HEK293 (cell line): ENCODE data around the gene STOX1.

ENCODE experiments used
- GLI2 ChIP-seq: fragments of 450-650 bp; formaldehyde crosslinking; IDR thresholded peaks from 2 replicates; pipeline ENCODE4; 2017; ENCODE audit warnings: missing biosample characterization, missing genetic modification characterization, low read depth, borderline replicate concordance
- IKZF3 ChIP-seq: fragments of 450-650 bp; IDR thresholded peaks from 2 replicates; pipeline ENCODE4 v1.5.0; 2018; ENCODE audit warnings: missing biosample characterization, mild to moderate bottlenecking, missing genetic modification characterization, moderate library complexity
- KLF17 ChIP-seq: fragments of 450-650 bp; formaldehyde crosslinking; IDR thresholded peaks from 2 replicates; pipeline ENCODE4 v1.5.1; 2016; ENCODE audit warnings: missing biosample characterization, missing genetic modification characterization
- SCRT2 ChIP-seq: fragments of 450-650 bp; formaldehyde crosslinking; IDR thresholded peaks from 2 replicates; pipeline ENCODE4 v1.5.1; 2016; ENCODE audit warnings: missing biosample characterization, missing genetic modification characterization
- WT1 ChIP-seq: fragments of 450-650 bp; formaldehyde crosslinking; IDR thresholded peaks from 2 replicates; pipeline ENCODE4 v1.5.1; 2016; ENCODE audit warnings: missing biosample characterization, missing genetic modification characterization
- YY2 ChIP-seq: fragments of 450-650 bp; formaldehyde crosslinking; IDR thresholded peaks from 2 replicates; pipeline ENCODE4 v1.5.1; 2016; ENCODE audit warnings: missing biosample characterization, missing genetic modification characterization
- ZBTB21 ChIP-seq: fragments of 450-650 bp; formaldehyde crosslinking; IDR thresholded peaks from 2 replicates; pipeline ENCODE4 v1.5.1; 2017; ENCODE audit warnings: missing biosample characterization, missing genetic modification characterization
- ZFP37 ChIP-seq: fragments of 450-650 bp; formaldehyde crosslinking; IDR thresholded peaks from 2 replicates; pipeline ENCODE4 v1.5.1; 2016; ENCODE audit warnings: missing biosample characterization, missing genetic modification characterization
- ZNF132 ChIP-seq: fragments of 450-650 bp; formaldehyde crosslinking; IDR thresholded peaks from 2 replicates; pipeline ENCODE4 v1.5.1; 2017; ENCODE audit warnings: missing biosample characterization, missing genetic modification characterization, borderline replicate concordance
- ZNF175 ChIP-seq: fragments of 450-650 bp; formaldehyde crosslinking; IDR thresholded peaks from 2 replicates; pipeline ENCODE4 v1.5.1; 2016; ENCODE audit warnings: missing biosample characterization, missing genetic modification characterization
- ZNF23 ChIP-seq: fragments of 450-650 bp; formaldehyde crosslinking; IDR thresholded peaks from 2 replicates; pipeline ENCODE4 v1.5.1; 2016; ENCODE audit warnings: missing biosample characterization, missing genetic modification characterization, borderline replicate concordance
- ZNF341 ChIP-seq: fragments of 450-650 bp; formaldehyde crosslinking; IDR thresholded peaks from 2 replicates; pipeline ENCODE4; 2016; ENCODE audit warnings: low read depth, missing biosample characterization, missing genetic modification characterization
- ZNF366 ChIP-seq: fragments of 450-650 bp; formaldehyde crosslinking; conservative IDR thresholded peaks from 2 replicates; pipeline ENCODE4 v1.5.1; 2016; ENCODE audit warnings: missing biosample characterization, missing genetic modification characterization
- ZNF391 ChIP-seq: fragments of 450-650 bp; formaldehyde crosslinking; IDR thresholded peaks from 2 replicates; pipeline ENCODE4 v1.5.1; 2016; ENCODE audit warnings: low read depth, missing biosample characterization, missing genetic modification characterization, borderline replicate concordance
- ZNF404 ChIP-seq: fragments of 450-650 bp; formaldehyde crosslinking; IDR thresholded peaks from 2 replicates; pipeline ENCODE4 v1.5.1; 2017; ENCODE audit warnings: missing biosample characterization, missing genetic modification characterization
- ZNF426 ChIP-seq: fragments of 450-650 bp; formaldehyde crosslinking; IDR thresholded peaks from 2 replicates; pipeline ENCODE4 v1.5.1; 2017; ENCODE audit warnings: missing biosample characterization, missing genetic modification characterization, mild to moderate bottlenecking, inconsistent platforms, moderate library complexity
- ZNF510 ChIP-seq: fragments of 450-650 bp; formaldehyde crosslinking; IDR thresholded peaks from 2 replicates; pipeline ENCODE4 v1.5.1; 2018; ENCODE audit warnings: mild to moderate bottlenecking, missing genetic modification characterization, missing biosample characterization; ENCODE audit not compliant: insufficient replicate concordance
- ZNF707 ChIP-seq: fragments of 450-650 bp; formaldehyde crosslinking; IDR thresholded peaks from 2 replicates; pipeline ENCODE4 v1.5.1; 2016; ENCODE audit warnings: missing biosample characterization, missing genetic modification characterization
- ZNF747 ChIP-seq: fragments of 450-650 bp; formaldehyde crosslinking; IDR thresholded peaks from 2 replicates; pipeline ENCODE4 v1.5.1; 2016; ENCODE audit warnings: missing biosample characterization, missing genetic modification characterization
- ZNF785 ChIP-seq: fragments of 450-650 bp; formaldehyde crosslinking; IDR thresholded peaks from 2 replicates; pipeline ENCODE4 v1.5.1; 2016; ENCODE audit warnings: missing biosample characterization, missing genetic modification characterization
- ZNF843 ChIP-seq: fragments of 450-650 bp; formaldehyde crosslinking; IDR thresholded peaks from 2 replicates; pipeline ENCODE4 v1.5.1; 2016; ENCODE audit warnings: missing biosample characterization, missing genetic modification characterization
- TF ChIP-seq, protein P1 (sequence below): fragments of 450-650 bp; formaldehyde crosslinking; IDR thresholded peaks from 2 replicates; pipeline ENCODE4 v1.5.0; 2017; ENCODE audit warnings: missing biosample characterization, missing genetic modification characterization, borderline replicate concordance
- TF ChIP-seq, protein P2 (sequence below): fragments of 450-650 bp; formaldehyde crosslinking; IDR thresholded peaks from 2 replicates; pipeline ENCODE4 v1.5.1; 2017; ENCODE audit warnings: missing biosample characterization, missing genetic modification characterization
- TF ChIP-seq, protein P3 (sequence below): fragments of 450-650 bp; formaldehyde crosslinking; IDR thresholded peaks from 2 replicates; pipeline ENCODE4 v1.5.1; 2016; ENCODE audit warnings: missing biosample characterization, missing genetic modification characterization, borderline replicate concordance
- TF ChIP-seq, protein P4 (sequence below): fragments of 450-650 bp; formaldehyde crosslinking; IDR thresholded peaks from 2 replicates; pipeline ENCODE4 v1.5.1; 2016; ENCODE audit warnings: missing biosample characterization, missing genetic modification characterization
- TF ChIP-seq, protein P5 (sequence below): fragments of 450-650 bp; formaldehyde crosslinking; IDR thresholded peaks from 2 replicates; pipeline ENCODE4 v1.5.1; 2016; ENCODE audit warnings: missing biosample characterization, missing genetic modification characterization

STOX1 gene

GRCh38 chr10:68900427-68901104, 73.2 kb downstream of the STOX1 start (continued):
- TF ChIP-seq, protein P1, sequence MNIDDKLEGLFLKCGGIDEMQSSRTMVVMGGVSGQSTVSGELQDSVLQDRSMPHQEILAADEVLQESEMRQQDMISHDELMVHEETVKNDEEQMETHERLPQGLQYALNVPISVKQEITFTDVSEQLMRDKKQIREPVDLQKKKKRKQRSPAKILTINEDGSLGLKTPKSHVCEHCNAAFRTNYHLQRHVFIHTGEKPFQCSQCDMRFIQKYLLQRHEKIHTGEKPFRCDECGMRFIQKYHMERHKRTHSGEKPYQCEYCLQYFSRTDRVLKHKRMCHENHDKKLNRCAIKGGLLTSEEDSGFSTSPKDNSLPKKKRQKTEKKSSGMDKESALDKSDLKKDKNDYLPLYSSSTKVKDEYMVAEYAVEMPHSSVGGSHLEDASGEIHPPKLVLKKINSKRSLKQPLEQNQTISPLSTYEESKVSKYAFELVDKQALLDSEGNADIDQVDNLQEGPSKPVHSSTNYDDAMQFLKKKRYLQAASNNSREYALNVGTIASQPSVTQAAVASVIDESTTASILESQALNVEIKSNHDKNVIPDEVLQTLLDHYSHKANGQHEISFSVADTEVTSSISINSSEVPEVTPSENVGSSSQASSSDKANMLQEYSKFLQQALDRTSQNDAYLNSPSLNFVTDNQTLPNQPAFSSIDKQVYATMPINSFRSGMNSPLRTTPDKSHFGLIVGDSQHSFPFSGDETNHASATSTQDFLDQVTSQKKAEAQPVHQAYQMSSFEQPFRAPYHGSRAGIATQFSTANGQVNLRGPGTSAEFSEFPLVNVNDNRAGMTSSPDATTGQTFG (tag by site-specific recombination), result no peak
- TF ChIP-seq IKZF3 (tag by site-specific recombination) (no peak), KLF17 (0 out of 2 replicates have a peak, but pooled peaks have one; percentile 36), ZNF426 (tag by site-specific recombination) (no peak), ZNF366 (tag by site-specific recombination) (peak; percentile 55), WT1 (tag by site-specific recombination) (peak; percentile 30; the same call in 1 of the 2 replicates), ZBTB21 (tag by site-specific recombination) (no peak), ZNF175 (tag by site-specific recombination) (no peak), ZNF132 (tag by site-specific recombination) (no peak), ZNF747 (tag by site-specific recombination) (no peak), ZNF341 (tag by site-specific recombination) (no peak), ZNF404 (tag by site-specific recombination) (no peak), ZNF23 (tag by site-specific recombination) (no peak), ZNF707 (tag by site-specific recombination) (no peak), ZNF510 (no peak), ZNF785 (tag by site-specific recombination) (no peak), SCRT2 (tag by site-specific recombination) (0 out of 2 replicates have a peak, but pooled peaks have one; percentile 38), GLI2 (tag by site-specific recombination) (no peak), YY2 (tag by site-specific recombination) (peak; percentile 86), ZNF391 (tag by site-specific recombination) (peak; percentile 75), ZFP37 (tag by site-specific recombination) (peak; percentile 80), ZNF843 (no peak)
- TF ChIP-seq, protein P2, sequence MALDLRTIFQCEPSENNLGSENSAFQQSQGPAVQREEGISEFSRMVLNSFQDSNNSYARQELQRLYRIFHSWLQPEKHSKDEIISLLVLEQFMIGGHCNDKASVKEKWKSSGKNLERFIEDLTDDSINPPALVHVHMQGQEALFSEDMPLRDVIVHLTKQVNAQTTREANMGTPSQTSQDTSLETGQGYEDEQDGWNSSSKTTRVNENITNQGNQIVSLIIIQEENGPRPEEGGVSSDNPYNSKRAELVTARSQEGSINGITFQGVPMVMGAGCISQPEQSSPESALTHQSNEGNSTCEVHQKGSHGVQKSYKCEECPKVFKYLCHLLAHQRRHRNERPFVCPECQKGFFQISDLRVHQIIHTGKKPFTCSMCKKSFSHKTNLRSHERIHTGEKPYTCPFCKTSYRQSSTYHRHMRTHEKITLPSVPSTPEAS (tag by site-specific recombination), result 0 out of 2 replicates have a peak, but pooled peaks have one; percentile 34
- TF ChIP-seq, protein P3, sequence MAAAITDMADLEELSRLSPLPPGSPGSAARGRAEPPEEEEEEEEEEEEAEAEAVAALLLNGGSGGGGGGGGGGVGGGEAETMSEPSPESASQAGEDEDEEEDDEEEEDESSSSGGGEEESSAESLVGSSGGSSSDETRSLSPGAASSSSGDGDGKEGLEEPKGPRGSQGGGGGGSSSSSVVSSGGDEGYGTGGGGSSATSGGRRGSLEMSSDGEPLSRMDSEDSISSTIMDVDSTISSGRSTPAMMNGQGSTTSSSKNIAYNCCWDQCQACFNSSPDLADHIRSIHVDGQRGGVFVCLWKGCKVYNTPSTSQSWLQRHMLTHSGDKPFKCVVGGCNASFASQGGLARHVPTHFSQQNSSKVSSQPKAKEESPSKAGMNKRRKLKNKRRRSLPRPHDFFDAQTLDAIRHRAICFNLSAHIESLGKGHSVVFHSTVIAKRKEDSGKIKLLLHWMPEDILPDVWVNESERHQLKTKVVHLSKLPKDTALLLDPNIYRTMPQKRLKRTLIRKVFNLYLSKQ (tag by site-specific recombination), result no peak
- TF ChIP-seq, protein P4, sequence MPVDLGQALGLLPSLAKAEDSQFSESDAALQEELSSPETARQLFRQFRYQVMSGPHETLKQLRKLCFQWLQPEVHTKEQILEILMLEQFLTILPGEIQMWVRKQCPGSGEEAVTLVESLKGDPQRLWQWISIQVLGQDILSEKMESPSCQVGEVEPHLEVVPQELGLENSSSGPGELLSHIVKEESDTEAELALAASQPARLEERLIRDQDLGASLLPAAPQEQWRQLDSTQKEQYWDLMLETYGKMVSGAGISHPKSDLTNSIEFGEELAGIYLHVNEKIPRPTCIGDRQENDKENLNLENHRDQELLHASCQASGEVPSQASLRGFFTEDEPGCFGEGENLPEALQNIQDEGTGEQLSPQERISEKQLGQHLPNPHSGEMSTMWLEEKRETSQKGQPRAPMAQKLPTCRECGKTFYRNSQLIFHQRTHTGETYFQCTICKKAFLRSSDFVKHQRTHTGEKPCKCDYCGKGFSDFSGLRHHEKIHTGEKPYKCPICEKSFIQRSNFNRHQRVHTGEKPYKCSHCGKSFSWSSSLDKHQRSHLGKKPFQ (tag by site-specific recombination), result no peak
- TF ChIP-seq, protein P5, sequence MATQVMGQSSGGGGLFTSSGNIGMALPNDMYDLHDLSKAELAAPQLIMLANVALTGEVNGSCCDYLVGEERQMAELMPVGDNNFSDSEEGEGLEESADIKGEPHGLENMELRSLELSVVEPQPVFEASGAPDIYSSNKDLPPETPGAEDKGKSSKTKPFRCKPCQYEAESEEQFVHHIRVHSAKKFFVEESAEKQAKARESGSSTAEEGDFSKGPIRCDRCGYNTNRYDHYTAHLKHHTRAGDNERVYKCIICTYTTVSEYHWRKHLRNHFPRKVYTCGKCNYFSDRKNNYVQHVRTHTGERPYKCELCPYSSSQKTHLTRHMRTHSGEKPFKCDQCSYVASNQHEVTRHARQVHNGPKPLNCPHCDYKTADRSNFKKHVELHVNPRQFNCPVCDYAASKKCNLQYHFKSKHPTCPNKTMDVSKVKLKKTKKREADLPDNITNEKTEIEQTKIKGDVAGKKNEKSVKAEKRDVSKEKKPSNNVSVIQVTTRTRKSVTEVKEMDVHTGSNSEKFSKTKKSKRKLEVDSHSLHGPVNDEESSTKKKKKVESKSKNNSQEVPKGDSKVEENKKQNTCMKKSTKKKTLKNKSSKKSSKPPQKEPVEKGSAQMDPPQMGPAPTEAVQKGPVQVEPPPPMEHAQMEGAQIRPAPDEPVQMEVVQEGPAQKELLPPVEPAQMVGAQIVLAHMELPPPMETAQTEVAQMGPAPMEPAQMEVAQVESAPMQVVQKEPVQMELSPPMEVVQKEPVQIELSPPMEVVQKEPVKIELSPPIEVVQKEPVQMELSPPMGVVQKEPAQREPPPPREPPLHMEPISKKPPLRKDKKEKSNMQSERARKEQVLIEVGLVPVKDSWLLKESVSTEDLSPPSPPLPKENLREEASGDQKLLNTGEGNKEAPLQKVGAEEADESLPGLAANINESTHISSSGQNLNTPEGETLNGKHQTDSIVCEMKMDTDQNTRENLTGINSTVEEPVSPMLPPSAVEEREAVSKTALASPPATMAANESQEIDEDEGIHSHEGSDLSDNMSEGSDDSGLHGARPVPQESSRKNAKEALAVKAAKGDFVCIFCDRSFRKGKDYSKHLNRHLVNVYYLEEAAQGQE, result 0 out of 2 replicates have a peak, but pooled peaks have one; percentile 29
